Skin of body (tissue), 2 donors: ENCODE measurements around the gene LRRC23. TPM values are rescaled to one million over a fixed set of nuclear protein-coding genes. Genes with fewer than 3 reads are reported as not detected.
"Not testable (repeated sequence)": the region's sequence is repeated elsewhere in the genome, so short reads cannot be mapped to it uniquely, and the experiment has no call there.

Experiments
- DNase-seq: peaks from one replicate; lab custom pipeline; 2025; lab: John Stamatoyannopoulos, UW
- total RNA-seq: library from RNA; depleted of rRNA; stranded (reverse); fragments of >200 nt; gene quantifications from one replicate; pipeline ENCODE4 v1.2.3, GENCODE V29; 2014

The LRRC23 gene
- total RNA-seq, 1 donor from 2014 or later = 4.3 TPM

DNA sequence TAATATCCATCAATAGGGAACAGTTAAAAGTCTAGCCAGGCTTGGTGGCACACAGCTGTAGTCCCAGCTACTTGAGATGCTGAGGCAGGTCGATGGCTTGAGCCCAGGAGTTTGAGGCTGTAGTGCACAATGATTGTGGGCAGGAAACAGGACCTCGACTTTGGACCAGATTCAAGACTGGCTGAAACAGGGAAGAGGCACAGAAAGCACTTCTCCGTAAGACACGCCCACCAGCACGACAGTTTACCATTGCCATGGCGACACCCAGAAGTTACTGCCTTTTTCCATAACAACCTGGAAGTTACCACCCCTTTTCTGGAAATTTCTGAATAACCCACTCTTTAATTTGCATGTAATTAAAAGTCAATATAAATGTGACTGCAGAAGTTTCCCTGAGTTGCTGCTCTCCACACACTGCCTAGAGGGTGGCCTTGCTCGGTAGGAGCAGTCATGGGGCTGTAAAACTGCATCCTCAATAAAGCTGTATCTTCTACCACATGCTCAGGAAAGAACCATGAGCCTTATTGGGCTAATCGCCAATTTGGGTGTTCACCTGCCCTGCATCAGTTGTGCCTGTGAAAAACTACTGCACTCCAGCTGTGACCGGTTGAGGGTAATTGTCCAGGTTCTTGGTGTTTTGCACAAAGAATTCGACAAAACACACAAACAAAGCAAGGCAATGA is 4.6 kb upstream of the LRRC23 start:
- DNase-seq = no peak

DNA sequence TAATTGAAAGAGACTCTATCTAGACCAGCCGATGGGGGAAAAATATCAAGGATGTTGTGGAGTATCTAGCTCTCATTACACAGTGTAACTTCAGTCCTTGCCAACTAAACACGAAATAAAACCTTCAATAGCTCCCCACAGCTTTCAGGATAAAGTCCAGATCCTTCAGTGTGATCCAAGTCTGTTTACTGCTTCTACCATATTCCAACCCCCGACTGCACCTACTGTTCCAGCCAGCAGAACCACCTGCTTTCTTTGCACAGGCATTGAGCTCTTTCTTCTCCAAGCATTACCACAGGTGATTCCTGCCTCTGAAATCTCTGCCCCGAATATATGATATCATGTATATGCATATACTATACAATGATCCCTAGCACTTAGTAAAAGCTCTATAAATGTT is 2.2 kb upstream of the LRRC23 start:
- no peak for DNase-seq

DNA sequence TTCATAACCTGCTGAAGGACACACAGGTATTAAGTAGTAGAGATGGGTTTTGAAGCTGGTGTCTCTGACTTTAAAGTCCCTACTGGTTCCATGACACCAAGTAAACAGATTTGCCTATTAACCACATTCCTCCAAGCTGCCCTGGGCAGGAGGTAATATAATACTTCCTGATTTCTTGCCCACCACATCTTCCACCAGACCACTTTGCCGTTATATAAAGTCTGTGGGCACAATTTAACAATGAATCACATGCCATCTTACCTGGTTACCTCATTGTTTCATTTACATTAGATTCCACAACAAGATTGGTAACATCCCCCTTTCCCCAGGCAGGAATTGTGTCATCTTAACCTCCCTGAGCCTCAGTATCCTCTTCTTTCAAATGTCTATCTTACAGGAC is 900 bp upstream of the LRRC23 start:
- no peak for DNase-seq

DNA sequence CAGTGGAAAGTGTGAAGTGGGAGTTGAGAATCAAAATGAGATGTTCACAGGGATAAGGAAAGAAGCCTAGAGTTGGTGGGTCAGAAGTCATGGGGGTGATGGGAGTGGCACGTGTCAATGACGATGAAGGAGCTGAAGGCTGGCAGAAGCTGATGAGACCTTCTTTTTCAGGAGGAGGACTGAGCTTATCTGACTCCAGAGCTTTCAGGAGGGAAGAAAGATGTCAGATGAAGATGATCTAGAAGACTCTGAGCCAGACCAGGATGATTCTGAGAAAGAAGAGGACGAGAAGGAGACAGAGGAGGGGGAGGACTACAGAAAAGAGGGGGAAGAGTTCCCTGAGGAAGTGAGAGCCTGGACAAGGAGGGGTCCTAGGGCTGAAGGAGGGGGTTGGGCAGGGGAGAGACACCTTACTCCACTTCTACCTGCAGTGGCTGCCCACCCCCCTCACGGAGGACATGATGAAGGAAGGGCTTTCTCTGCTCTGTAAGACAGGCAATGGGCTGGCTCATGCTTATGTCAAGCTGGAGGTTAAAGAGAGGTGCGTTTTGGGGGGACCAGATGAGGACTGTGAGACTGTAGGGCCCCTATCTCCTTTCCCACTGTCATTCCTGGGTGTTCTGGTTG is 905 bp downstream of the LRRC23 start:
- DNase-seq = no peak

GRCh38 chr12:6908141-6908540 is 3.5 kb downstream of the LRRC23 start:
- not testable (repeated sequence) for DNase-seq

DNA sequence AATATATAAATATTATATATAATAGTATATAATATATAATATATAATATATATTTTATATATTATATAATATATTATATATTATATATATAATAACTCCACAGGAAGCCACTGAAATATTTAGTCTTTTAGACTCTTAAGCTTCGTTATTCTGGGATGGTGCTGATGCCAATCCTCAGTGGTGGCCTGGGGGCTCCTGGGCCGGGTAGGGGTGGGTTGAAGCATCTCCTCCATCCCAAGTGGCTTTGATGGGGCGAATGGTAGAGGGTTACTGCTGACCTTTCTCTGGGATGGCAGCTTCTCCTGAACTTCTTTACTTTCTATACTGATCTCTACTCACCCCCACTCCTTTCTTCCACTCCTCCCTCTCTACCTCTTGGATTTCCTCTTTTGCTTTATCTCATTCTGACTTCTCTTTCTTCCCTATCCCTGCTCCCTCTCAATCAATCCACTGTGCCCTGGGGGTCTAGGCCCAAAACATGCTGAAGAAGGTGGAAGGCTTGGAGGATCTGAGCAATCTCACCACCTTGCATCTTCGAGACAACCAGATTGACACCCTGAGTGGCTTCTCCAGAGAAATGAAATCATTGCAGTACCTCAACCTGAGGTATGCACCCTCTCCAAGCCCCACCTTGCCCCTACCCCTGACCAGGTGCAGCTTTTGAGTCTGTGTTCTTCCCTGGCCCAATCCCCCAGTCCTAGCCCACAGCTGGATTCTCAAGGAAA is 5.0 kb downstream of the LRRC23 start:
- DNase-seq = no peak

GRCh38 chr12:6912164-6912935 is 7.7 kb downstream of the LRRC23 start:
- DNase-seq = no peak

GRCh38 chr12:6914246-6914946 is 9.8 kb downstream of the LRRC23 start, which contains the start of gene ENO2:
Gene ENO2, plus strand, starts transcription at chr12:6914580. Its CDS starts 1,253 bp downstream, at chr12:6915833.
- peak; percentile 58 for DNase-seq

- no peak for DNase-seq
Observed at GRCh38 chr12:6914947-6915788, 10.5 kb downstream of the LRRC23 start.

DNA sequence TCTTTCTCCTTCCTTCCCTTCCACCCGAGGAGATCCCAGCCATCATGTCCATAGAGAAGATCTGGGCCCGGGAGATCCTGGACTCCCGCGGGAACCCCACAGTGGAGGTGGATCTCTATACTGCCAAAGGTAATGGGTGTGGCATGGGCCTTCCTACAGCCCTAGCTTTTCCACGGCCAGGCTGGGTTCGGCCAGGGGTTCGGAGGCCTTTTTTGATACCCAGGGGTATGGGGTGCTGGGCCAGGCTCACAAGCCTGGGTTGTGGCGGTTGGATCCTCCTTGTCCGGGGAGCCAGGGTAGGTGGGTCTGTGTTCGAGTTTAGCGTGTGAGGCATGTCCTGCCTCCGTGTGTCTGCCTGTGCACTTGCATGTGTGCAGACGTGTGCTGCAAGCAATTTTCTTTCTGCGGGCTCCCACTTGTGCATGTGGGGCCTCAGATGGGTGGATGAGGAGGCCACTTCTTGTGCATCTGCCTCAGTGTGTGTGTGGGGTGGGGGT is 11.2 kb downstream of the LRRC23 start:
- DNase-seq = no peak

GRCh38 chr12:6916426-6917200 is 12.0 kb downstream of the LRRC23 start:
- no peak for DNase-seq

DNA sequence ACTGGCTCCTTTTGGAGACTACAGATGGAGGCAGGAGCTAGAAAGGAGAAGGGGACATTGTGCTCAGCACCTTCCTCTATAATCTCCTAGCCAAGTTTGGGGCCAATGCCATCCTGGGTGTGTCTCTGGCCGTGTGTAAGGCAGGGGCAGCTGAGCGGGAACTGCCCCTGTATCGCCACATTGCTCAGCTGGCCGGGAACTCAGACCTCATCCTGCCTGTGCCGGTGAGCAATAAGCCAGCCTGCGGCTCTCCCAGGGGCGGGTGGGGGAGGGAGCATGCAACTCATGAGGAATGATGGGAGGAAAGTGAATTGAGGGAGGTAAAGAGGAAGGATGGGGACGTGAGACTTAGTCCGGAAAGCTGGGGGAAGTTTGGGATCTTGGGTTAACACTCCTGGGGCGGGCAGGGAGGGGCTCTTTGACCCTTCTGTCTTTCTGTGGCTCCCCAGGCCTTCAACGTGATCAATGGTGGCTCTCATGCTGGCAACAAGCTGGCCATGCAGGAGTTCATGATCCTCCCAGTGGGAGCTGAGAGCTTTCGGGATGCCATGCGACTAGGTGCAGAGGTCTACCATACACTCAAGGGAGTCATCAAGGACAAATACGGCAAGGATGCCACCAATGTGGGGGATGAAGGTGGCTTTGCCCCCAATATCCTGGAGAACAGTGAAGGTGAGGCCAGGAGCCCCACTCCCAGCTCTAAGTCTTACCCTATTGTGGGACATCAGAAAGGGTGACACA is 13.0 kb downstream of the LRRC23 start:
- no peak for DNase-seq

- DNase-seq = no peak
Observed at GRCh38 chr12:6919588-6919987, 15.0 kb downstream of the LRRC23 start.

GRCh38 chr12:6921539-6921938 is 16.9 kb downstream of the LRRC23 start:
- no peak for DNase-seq

GRCh38 chr12:6921996-6922946 is 17.6 kb downstream of the LRRC23 start:
- DNase-seq = no peak

DNA sequence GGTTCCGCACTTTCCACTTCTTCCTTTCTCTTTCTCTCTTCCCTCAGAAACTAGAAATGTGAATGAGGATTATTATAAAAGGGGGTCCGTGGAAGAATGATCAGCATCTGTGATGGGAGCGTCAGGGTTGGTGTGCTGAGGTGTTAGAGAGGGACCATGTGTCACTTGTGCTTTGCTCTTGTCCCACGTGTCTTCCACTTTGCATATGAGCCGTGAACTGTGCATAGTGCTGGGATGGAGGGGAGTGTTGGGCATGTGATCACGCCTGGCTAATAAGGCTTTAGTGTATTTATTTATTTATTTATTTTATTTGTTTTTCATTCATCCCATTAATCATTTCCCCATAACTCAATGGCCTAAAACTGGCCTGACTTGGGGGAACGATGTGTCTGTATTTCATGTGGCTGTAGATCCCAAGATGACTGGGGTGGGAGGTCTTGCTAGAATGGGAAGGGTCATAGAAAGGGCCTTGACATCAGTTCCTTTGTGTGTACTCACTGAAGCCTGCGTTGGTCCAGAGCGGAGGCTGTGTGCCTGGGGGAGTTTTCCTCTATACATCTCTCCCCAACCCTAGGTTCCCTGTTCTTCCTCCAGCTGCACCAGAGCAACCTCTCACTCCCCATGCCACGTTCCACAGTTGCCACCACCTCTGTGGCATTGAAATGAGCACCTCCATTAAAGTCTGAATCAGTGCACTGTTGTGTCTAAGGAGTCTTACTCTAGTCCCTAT is 18.5 kb downstream of the LRRC23 start:
- no peak for DNase-seq

GRCh38 chr12:6923851-6924250 is 19.2 kb downstream of the LRRC23 start:
- no peak for DNase-seq
